ENCODE results near the gene NDUFV3.
A peak's percentile ranks its signal among the peaks of the same experiment; 100 is the strongest.

Gene NDUFV3

GRCh38 chr21:42878678-42878992, 14.5 kb upstream of the NDUFV3 start:
- no peak for TF ChIP-seq CTCF (IDR thresholded peaks at IDR 0.05; ENCODE audit: low read depth, low read length, missing control alignments)
- in situ Hi-C loops (cut with HindIII; ENCODE audit: low sequenced_read_pairs), result no loop called here
- DNase-seq (ENCODE audit: low read depth), result no peak
- H3K4me3 ChIP-seq (ENCODE audit: low read depth, low read length), result peak overlapping the region; percentile 58

GRCh38 chr21:42878993-42879787, 13.9 kb upstream of the NDUFV3 start, which contains the start of gene WDR4:
Gene WDR4, minus strand, starts transcription at chr21:42879539. Its CDS starts 44 bp downstream, at chr21:42879495.
- peak; percentile 95 for DNase-seq (ENCODE audit: low read depth)
- H3K4me3 ChIP-seq (ENCODE audit: low read depth, low read length), result peak within 1 kb of the TSS; percentile 58
- no peak for TF ChIP-seq CTCF (IDR thresholded peaks at IDR 0.05; ENCODE audit: low read depth, low read length, missing control alignments)
- in situ Hi-C loops (cut with HindIII; ENCODE audit: low sequenced_read_pairs), result no loop called here

- peak overlapping the region; percentile 58 for H3K4me3 ChIP-seq (ENCODE audit: low read depth, low read length)
- DNase-seq (ENCODE audit: low read depth), result no peak
- no peak for TF ChIP-seq CTCF (IDR thresholded peaks at IDR 0.05; ENCODE audit: low read depth, low read length, missing control alignments)
- in situ Hi-C loops (cut with HindIII; ENCODE audit: low sequenced_read_pairs), result no loop called here
Measured at GRCh38 chr21:42880352-42880751, 12.8 kb upstream of the NDUFV3 start.

GRCh38 chr21:42883921-42884320, 9.2 kb upstream of the NDUFV3 start:
- no peak overlapping the region for H3K4me3 ChIP-seq (ENCODE audit: low read depth, low read length)
- no peak for TF ChIP-seq CTCF (IDR thresholded peaks at IDR 0.05; ENCODE audit: low read depth, low read length, missing control alignments)
- in situ Hi-C loops (cut with HindIII; ENCODE audit: low sequenced_read_pairs), result no loop called here
- DNase-seq (ENCODE audit: low read depth), result no peak

- TF ChIP-seq CTCF (IDR thresholded peaks at IDR 0.05; ENCODE audit: low read depth, low read length, missing control alignments), result no peak
- in situ Hi-C loops (cut with HindIII; ENCODE audit: low sequenced_read_pairs), result no loop called here
- H3K4me3 ChIP-seq (ENCODE audit: low read depth, low read length), result no peak overlapping the region
- no peak for DNase-seq (ENCODE audit: low read depth)
Measured at GRCh38 chr21:42887326-42887725, 5.8 kb upstream of the NDUFV3 start.

- peak overlapping the region; percentile 71 for H3K4me3 ChIP-seq (ENCODE audit: low read depth, low read length)
- DNase-seq (ENCODE audit: low read depth), result no peak
- in situ Hi-C loops (cut with HindIII; ENCODE audit: low sequenced_read_pairs), result no loop called here
- TF ChIP-seq CTCF (IDR thresholded peaks at IDR 0.05; ENCODE audit: low read depth, low read length, missing control alignments), result no peak
Measured at GRCh38 chr21:42892582-42892930, 553 bp upstream of the NDUFV3 start.

Data from astrocyte of the cerebellum (primary cell).